ENCODE measurements around the gene SLMAP. TPM values are rescaled to one million over a fixed set of nuclear protein-coding genes. Genes with fewer than 3 reads are reported as not detected.
A peak's percentile ranks its signal among the peaks of the same experiment; 100 is the strongest.

SLMAP gene
- polyA plus RNA-seq, 2 of the 4 experiments (the other 2 are of a cell fraction) = 15.2 to 33.1 TPM

DNA sequence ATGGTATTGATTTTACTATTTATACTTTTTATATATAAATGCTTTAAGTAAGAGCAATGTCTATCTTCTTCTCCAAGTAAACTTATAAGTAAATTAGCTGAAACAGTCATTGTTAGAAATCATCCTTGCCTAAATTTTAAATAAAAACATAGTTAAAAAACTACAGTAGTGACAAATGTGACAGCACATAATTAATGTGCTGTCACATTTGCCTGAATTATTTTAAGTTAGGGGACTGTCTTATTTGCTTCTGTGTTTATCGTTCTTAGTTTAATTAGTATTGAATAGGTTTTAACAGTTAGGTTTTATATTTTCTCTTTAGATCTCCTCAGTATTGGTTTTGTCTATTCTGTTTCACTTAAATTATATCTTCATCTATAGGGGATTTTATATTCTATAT is 36.1 kb downstream of the SLMAP start:
- no peak for FAIRE-seq
- Histone ChIP-seq H3K4me2 (no peak overlapping the region), H3K27ac (no peak overlapping the region), H3K4me3 (no peak overlapping the region), H3K9me3 (no peaks in the 10 kb centered on the region), H3K4me1 (peaks cover 77% of the 10 kb centered on the region)
- 90% methylated on average over 1 of the region's 1 CpG for WGBS (ENCODE audit: missing lambda C conversion rate)
- ChIA-PET POLR2A (no interaction called here), CTCF (no interaction called here)
- TF ChIP-seq, protein P1, sequence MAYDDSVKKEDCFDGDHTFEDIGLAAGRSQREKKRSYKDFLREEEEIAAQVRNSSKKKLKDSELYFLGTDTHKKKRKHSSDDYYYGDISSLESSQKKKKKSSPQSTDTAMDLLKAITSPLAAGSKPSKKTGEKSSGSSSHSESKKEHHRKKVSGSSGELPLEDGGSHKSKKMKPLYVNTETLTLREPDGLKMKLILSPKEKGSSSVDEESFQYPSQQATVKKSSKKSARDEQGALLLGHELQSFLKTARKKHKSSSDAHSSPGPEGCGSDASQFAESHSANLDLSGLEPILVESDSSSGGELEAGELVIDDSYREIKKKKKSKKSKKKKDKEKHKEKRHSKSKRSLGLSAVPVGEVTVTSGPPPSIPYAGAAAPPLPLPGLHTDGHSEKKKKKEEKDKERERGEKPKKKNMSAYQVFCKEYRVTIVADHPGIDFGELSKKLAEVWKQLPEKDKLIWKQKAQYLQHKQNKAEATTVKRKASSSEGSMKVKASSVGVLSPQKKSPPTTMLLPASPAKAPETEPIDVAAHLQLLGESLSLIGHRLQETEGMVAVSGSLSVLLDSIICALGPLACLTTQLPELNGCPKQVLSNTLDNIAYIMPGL (CRISPR knock-in tag; IDR thresholded peaks at IDR 0.05; ENCODE audit: borderline replicate concordance) = no peak
- TF ChIP-seq, protein P2, sequence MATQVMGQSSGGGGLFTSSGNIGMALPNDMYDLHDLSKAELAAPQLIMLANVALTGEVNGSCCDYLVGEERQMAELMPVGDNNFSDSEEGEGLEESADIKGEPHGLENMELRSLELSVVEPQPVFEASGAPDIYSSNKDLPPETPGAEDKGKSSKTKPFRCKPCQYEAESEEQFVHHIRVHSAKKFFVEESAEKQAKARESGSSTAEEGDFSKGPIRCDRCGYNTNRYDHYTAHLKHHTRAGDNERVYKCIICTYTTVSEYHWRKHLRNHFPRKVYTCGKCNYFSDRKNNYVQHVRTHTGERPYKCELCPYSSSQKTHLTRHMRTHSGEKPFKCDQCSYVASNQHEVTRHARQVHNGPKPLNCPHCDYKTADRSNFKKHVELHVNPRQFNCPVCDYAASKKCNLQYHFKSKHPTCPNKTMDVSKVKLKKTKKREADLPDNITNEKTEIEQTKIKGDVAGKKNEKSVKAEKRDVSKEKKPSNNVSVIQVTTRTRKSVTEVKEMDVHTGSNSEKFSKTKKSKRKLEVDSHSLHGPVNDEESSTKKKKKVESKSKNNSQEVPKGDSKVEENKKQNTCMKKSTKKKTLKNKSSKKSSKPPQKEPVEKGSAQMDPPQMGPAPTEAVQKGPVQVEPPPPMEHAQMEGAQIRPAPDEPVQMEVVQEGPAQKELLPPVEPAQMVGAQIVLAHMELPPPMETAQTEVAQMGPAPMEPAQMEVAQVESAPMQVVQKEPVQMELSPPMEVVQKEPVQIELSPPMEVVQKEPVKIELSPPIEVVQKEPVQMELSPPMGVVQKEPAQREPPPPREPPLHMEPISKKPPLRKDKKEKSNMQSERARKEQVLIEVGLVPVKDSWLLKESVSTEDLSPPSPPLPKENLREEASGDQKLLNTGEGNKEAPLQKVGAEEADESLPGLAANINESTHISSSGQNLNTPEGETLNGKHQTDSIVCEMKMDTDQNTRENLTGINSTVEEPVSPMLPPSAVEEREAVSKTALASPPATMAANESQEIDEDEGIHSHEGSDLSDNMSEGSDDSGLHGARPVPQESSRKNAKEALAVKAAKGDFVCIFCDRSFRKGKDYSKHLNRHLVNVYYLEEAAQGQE (IDR thresholded peaks at IDR 0.05) = no peak
- no peak for ATAC-seq
- no peak for DNase-seq (ENCODE audit: low read depth in 1 of 2, low spot score in 1 of 2)

DNA sequence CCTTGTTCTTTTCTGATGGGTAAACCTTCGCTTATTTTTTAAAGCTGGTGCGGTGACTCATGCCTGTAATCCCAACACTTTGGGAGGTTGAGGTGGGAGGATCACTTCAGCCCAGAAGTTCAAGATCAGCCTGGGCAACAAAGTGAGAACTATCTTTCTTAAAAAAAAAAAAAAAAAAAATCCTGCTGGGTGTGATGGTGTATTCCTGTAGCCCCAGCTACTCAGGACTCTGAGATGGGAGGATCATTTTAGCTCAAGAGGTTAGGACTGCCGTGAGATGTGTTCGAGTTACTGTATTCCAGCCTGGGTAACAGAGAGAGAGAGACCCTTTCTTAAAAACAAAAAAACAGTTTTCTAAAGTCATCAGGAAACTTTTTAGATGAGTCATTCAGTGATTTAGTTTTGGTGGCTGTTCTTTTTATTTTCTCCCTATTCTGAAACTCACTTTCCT is 37.7 kb downstream of the SLMAP start:
- ATAC-seq (peak in 1 of 2 experiments; percentile 56; a peak in 3 of 6 replicates), FAIRE-seq (no peak), DNase-seq (ENCODE audit: low read depth in 1 of 2, low spot score in 1 of 2) (no peak)
- ChIA-PET POLR2A (no interaction called here), CTCF (no interaction called here)
- WGBS (ENCODE audit: missing lambda C conversion rate) = 17% methylated on average over 4 of the region's 4 CpGs
- TF ChIP-seq ZFP36 (IDR thresholded peaks at IDR 0.05; ENCODE audit: borderline replicate concordance, partially characterized antibody) (no peak), NR3C1 (IDR thresholded peaks at IDR 0.05) (no peak), FOSL2 (IDR thresholded peaks at IDR 0.05) (no peak), FOSL2 (CRISPR knock-in tag; IDR thresholded peaks at IDR 0.05) (0 out of 2 replicates have a peak, but pooled peaks have one; percentile 20), EHF (CRISPR knock-in tag; IDR thresholded peaks at IDR 0.05) (no peak)
- H3K27ac ChIP-seq = peak overlapping the region; percentile 21 to 71; a peak in 4 of 6 replicates
- H3K4me2 ChIP-seq = peak overlapping the region; percentile 56
- H3K4me3 ChIP-seq = no peak overlapping the region
- H3K9me3 ChIP-seq = no peaks in the 10 kb centered on the region
- peaks cover 81% of the 10 kb centered on the region for H3K4me1 ChIP-seq

DNA sequence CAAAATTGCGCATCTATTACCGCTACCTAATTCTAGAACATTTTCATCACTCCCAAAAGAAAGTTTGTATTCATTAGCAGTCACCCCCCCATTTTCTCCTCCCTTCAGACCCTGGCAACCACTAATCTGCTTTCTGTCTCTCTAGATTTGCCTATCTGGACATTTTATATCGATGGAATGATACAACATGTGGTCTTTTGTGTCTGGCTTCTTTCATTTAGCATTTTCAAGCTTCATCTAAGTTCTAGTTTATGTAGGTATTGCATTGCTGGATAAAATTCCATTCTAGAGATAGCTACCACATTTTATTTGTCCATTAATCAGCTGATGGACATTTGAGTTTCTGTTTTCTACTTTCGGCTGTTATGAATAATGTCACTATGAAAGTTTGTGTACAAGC is 38.4 kb downstream of the SLMAP start:
- DNase-seq (ENCODE audit: low read depth in 1 of 2, low spot score in 1 of 2) (no peak), FAIRE-seq (no peak), ATAC-seq (no peak)
- no peak for TF ChIP-seq MYC (IDR thresholded peaks at IDR 0.05; ENCODE audit: borderline replicate concordance, low read length)
- TF ChIP-seq SMC3 (IDR thresholded peaks at IDR 0.05) = no peak
- TF ChIP-seq EHMT2 (IDR thresholded peaks at IDR 0.05; ENCODE audit: low read depth) = no peak
- no peak for TF ChIP-seq RARB (CRISPR knock-in tag; IDR thresholded peaks at IDR 0.05)
- Histone ChIP-seq H3K27ac (peak overlapping the region in 1 of 2 experiments; percentile 16; a peak in 1 of 6 replicates), H3K4me2 (peak overlapping the region; percentile 56; the same call in 2 of the 3 replicates), H3K4me3 (no peak overlapping the region), H3K4me1 (peaks cover 81% of the 10 kb centered on the region), H3K9me3 (no peaks in the 10 kb centered on the region)
- POLR2A ChIA-PET = no interaction called here
- CTCF ChIA-PET = no interaction called here
- 87% methylated on average over 4 of the region's 4 CpGs for WGBS (ENCODE audit: missing lambda C conversion rate)

DNA sequence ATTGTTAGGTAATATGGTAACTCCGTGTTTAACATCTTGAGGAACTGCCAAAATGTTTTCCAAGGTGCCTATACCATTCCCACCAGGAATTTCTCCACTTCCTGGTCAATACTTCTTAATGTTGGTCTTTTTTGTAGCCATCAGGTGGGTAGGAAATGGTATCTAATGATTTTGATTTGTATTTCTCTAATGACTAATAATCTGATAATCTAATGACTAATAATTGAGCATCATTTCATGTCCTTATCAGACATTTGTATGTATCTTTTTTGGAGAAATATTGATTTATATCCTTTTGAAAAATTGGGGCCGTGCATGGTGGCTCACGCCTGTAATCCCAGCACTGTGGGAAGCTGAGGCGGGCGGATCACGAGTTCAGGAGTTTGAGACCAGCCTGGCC is 38.8 kb downstream of the SLMAP start:
- H3K27ac ChIP-seq = peak overlapping the region in 1 of 2 experiments; percentile 3; a peak in 2 of 6 replicates
- peak overlapping the region; percentile 56; the same call in 1 of the 3 replicates for H3K4me2 ChIP-seq
- ChIA-PET POLR2A (no interaction called here), CTCF (no interaction called here)
- ATAC-seq = no peak
- no peak for TF ChIP-seq TP53 (CRISPR knock-in tag; IDR thresholded peaks at IDR 0.05)
- TF ChIP-seq HEYL (CRISPR knock-in tag; IDR thresholded peaks at IDR 0.05) = no peak
- TF ChIP-seq KDM5A (IDR thresholded peaks at IDR 0.05) = no peak
- no peak for TF ChIP-seq EHMT2 (IDR thresholded peaks at IDR 0.05; ENCODE audit: low read depth)
- TF ChIP-seq MAZ (IDR thresholded peaks at IDR 0.05; ENCODE audit: borderline replicate concordance, low read depth, low read length) = no peak
- no peak for TF ChIP-seq MAFK (IDR thresholded peaks at IDR 0.05; ENCODE audit: partially characterized antibody)
- TF ChIP-seq CHD2 (IDR thresholded peaks at IDR 0.05; ENCODE audit: low read length, partially characterized antibody) = no peak
- TF ChIP-seq CBX2 (IDR thresholded peaks at IDR 0.05; ENCODE audit: borderline replicate concordance, low read depth) = no peak
- H3K9me3 ChIP-seq = no peaks in the 10 kb centered on the region
- WGBS (ENCODE audit: missing lambda C conversion rate) = 95% methylated on average over 6 of the region's 6 CpGs
- FAIRE-seq = no peak
- no peak overlapping the region for H3K4me3 ChIP-seq
- no peak for DNase-seq (ENCODE audit: low read depth in 1 of 2, low spot score in 1 of 2)
- H3K4me1 ChIP-seq = peaks cover 81% of the 10 kb centered on the region
